Measurements from ENCODE around the gene KIF17. TPM values are rescaled to one million over a fixed set of nuclear protein-coding genes. Genes with fewer than 3 reads are reported as not detected.

Gene KIF17
- total RNA-seq, 2 donors from 2014 or later = 0.31 to 1.6 TPM

DNA sequence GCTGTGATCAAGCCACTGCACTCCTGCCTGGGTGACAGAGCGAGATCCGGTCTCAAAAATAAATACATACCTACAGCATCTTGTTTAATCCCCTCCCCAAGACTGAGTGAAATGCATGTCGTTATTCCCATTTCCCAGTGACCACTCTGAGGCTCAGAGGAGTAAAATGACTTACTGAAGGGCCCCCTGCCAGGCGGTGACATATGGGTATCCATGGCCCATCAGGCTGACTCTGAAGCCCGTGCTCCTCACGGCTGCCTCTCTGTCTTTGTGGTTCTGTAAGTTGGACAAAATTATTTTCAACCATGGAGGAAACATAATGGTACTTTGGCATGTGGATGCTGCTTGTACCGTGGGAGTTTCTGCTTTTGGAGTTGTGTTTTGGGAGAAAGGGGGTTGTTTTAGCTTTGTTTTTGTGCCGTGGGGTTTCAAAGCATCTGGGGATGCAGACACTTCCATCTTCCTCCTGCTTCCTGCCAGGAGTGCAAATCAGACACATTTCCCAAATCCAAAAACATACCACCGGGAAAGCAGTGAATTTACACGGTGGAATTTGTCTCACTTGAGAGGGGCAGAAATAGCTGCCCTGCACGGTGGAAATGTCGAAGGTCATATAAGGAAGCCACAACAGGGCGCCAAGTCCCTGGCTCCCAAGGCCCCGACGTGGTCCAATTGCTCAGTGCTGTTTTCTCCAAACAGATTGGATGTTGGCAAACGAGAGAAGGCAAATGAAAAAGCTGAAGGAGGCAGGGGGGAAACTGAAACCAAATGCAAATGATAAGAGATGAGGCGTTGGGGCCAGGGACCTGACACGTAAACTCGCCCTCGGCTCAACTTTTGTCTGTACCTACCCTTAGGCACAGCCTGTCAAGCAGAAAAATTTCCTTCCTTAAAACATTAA is 101.6 kb downstream of the KIF17 start:
- no peak for DNase-seq
- ATAC-seq = no peak
- intact Hi-C loops (cut with DNase I, micrococcal nuclease) = no loop called here

GRCh38 chr1:20614131-20614579 is 103.7 kb downstream of the KIF17 start:
- ATAC-seq (no peak), DNase-seq (no peak)
- intact Hi-C loops (cut with DNase I, micrococcal nuclease) = no loop called here

Other genes with a start within 250 kb of the KIF17 start
- gene CAMK2N1, start 231.8 kb downstream of the KIF17 start, total RNA-seq = 100 to 1,000 TPM; 194 to 242 TPM
- 10 to 100 TPM; 37.9 to 43.3 TPM for gene MUL1, start 209.9 kb downstream of the KIF17 start, total RNA-seq
- gene FAM43B, start 165.4 kb downstream of the KIF17 start, total RNA-seq = under 1 TPM; 0.09 to 0.39 TPM
- gene CDA, start 128.9 kb downstream of the KIF17 start, total RNA-seq = 100 to 1,000 TPM in 1 of 2 donors, 10 to 100 TPM in 1; 61.3 to 138 TPM
- gene PINK1, start 84.5 kb downstream of the KIF17 start, total RNA-seq = 100 to 1,000 TPM in 1 of 2 donors, 10 to 100 TPM in 1; 95.6 to 127 TPM
- gene DDOST, start 56.6 kb downstream of the KIF17 start, total RNA-seq = 100 to 1,000 TPM; 180 to 206 TPM
- gene SH2D5, start 14.7 kb upstream of the KIF17 start, total RNA-seq = under 1 TPM in 1 of 2 donors, not detected in 1; 0.15 TPM
- 100 to 1,000 TPM; 175 to 186 TPM for gene HP1BP3, start 69.3 kb upstream of the KIF17 start, total RNA-seq

Data from left colon (tissue), 2 donors.